HepG2 (cell line): ENCODE measurements around the gene HIVEP2. TPM values are rescaled to one million over a fixed set of nuclear protein-coding genes. Genes with fewer than 3 reads are reported as not detected.

ENCODE experiments used
- ATAC-seq: fragments of 200-7000 bp; cut with Tn5 transposase; 3 replicates; pipeline ENCODE4 v1.9.1; 2020; ENCODE audit warnings: mild to moderate bottlenecking, moderate library complexity
- BruUV-seq: library from RNA; stranded (reverse); fragments of 400-500 nt; replicated peaks from 2 replicates; lab custom pipeline; 2021; lab: Mats Ljungman, UMichigan
- CTCF ChIA-PET: fragments of 300-600 bp; formaldehyde crosslinking; extraction: SDS; loops from one replicate; lab custom pipeline; 2021; ENCODE audit warnings: low total read pairs, inconsistent platforms, low intra/inter-chr PET ratio; lab: Yijun Ruan, JAX
- POLR2A ChIA-PET: fragments of 350-600 bp; sonication (Branson Sonifier 250); formaldehyde crosslinking; loops from one replicate; lab custom pipeline; 2020; ENCODE audit warnings: antibody characterized with exemption, inconsistent platforms; lab: Yijun Ruan, JAX
- DNase-seq: peaks from one replicate; pipeline ENCODE4 v3.0.0-alpha.2; 2015; ENCODE audit warnings: low spot score
- FAIRE-seq: peaks from 3 replicates; lab custom pipeline; 2011; peaks lifted over from hg19 to GRCh38; lab: Jason Lieb, UNC
- H2AFZ ChIP-seq: one replicate; pipeline ENCODE4 v1.6.1; 2011; ENCODE audit warnings: low read length, inconsistent platforms
- H3K27ac ChIP-seq: fragments of 300-600 bp; 3 replicates; pipeline ENCODE4 v1.8.0; 2011; ENCODE audit warnings: mixed run types, mild to moderate bottlenecking, mixed read lengths, low read length, inconsistent platforms; ENCODE audit not compliant: insufficient read depth; ENCODE audit errors: extremely low read length
- H3K27me3 ChIP-seq, 2 experiments: fragments of 200-600 bp in 1 of 2; 2 replicates in 1 of 2; 3 replicates in 1 of 2; pipeline versions ENCODE4 v1.6.0 to v1.8.0; 2011; ENCODE audit warnings: low read length in 2 of 2, mild to moderate bottlenecking in 2 of 2, moderate library complexity in 2 of 2, inconsistent platforms in 1 of 2; ENCODE audit not compliant: insufficient read depth in 2 of 2, control insufficient read depth in 1 of 2
- H3K36me3 ChIP-seq, 2 experiments: fragments of 200-600 bp in 1 of 2; replicated peaks in 1 of 2; 2 replicates in 1 of 2; 3 replicates in 1 of 2; pipeline versions ENCODE4 v1.5.1 to v1.8.0; 2011; ENCODE audit warnings: low read length in 2 of 2, inconsistent platforms in 1 of 2; ENCODE audit not compliant: insufficient read depth in 2 of 2, control insufficient read depth in 1 of 2
- H3K4me1 ChIP-seq: 2 replicates; pipeline ENCODE4 v1.5.1; 2012; ENCODE audit warnings: low read length, inconsistent platforms; ENCODE audit not compliant: insufficient read depth
- H3K4me2 ChIP-seq: 2 replicates; pipeline ENCODE4 v1.6.0; 2011; ENCODE audit warnings: low read depth, low read length, inconsistent platforms
- H3K4me3 ChIP-seq, 3 experiments: fragments of 200-600 bp in 1 of 3; sonication (generic), shearing (Covaris generic) in 1 of 3; replicated peaks in 1 of 3; 2 replicates each; pipeline ENCODE4 v1.5.1; 2011 to 2016; ENCODE audit warnings: low read length in 3 of 3, inconsistent platforms in 2 of 3, low read depth in 2 of 3, mild to moderate bottlenecking in 2 of 3, control low read depth in 1 of 3, mixed read lengths in 1 of 3; ENCODE audit not compliant: insufficient read depth in 1 of 3
- H3K79me2 ChIP-seq: one replicate; pipeline ENCODE4 v1.6.1; 2011; ENCODE audit warnings: low read length, inconsistent platforms; ENCODE audit not compliant: insufficient read depth
- H3K9ac ChIP-seq: 2 replicates; pipeline ENCODE4 v1.6.0; 2011; ENCODE audit warnings: mild to moderate bottlenecking, low read depth, low read length, inconsistent platforms; ENCODE audit not compliant: insufficient read depth
- H3K9me3 ChIP-seq: 2 replicates; pipeline ENCODE4 v1.5.1; 2012; ENCODE audit warnings: mild to moderate bottlenecking, low read length
- H4K20me1 ChIP-seq: 2 replicates; pipeline ENCODE4 v1.6.0; 2011; ENCODE audit warnings: inconsistent platforms, mild to moderate bottlenecking, low read length, moderate library complexity; ENCODE audit not compliant: insufficient read depth
- NCOA1 ChIP-seq: sonication (generic); formaldehyde crosslinking; IDR thresholded peaks from 2 replicates; pipeline ENCODE4 v1.9.0; 2021; ENCODE audit warnings: missing genetic modification reagents
- ZNF225 ChIP-seq: sonication (generic); formaldehyde crosslinking; IDR thresholded peaks from 2 replicates; pipeline ENCODE4 v1.4.0; 2020; ENCODE audit warnings: mild to moderate bottlenecking, missing genetic modification reagents
- WGBS: methylation state at CpG from one replicate; pipeline ENCODE4 v1.1.6; 2017; ENCODE audit warnings: low lambda C conversion rate; 5-methylcytosine and 5-hydroxymethylcytosine counted together
- in situ Hi-C: cut with HindIII; loops from 2 replicates; pipeline ENCODE4 v1.10.0; 2017; ENCODE audit warnings: low pct_unique_long_range_greater_than_20kb; ENCODE audit not compliant: extremely low pct_ligation_motif_present
- intact Hi-C: fragments of 100-400 bp; cut with micrococcal nuclease; formaldehyde crosslinking; loops from one replicate; pipeline ENCODE4 v1.10.0; 2022; ENCODE audit not compliant: unreplicated experiment
- polyA plus RNA-seq, 8 experiments: library from polyadenylated mRNA; depleted of rRNA in 3 of 8; stranded (reverse) in 7 of 8; unstranded in 1 of 8; fragments of >200 nt; fragmentation: Illumina TruSeq in 4 of 8; extraction: Trizol in 4 of 8; gene quantifications; 2 replicates each; pipeline versions ENCODE4 v1.2.1 to v1.2.3, GENCODE V29; 2011 to 2016; ENCODE audit warnings: low read depth in 4 of 8, missing spikeins in 1 of 8, mixed read lengths in 1 of 8; ENCODE audit not compliant: insufficient read depth in 1 of 8
- total RNA-seq, 5 experiments: library from RNA; depleted of rRNA; stranded (reverse); fragments of >200 nt; fragmentation: Illumina TruSeq; extraction: Trizol; gene quantifications; 2 replicates each; pipeline ENCODE4 v1.2.3, GENCODE V29; 2016; ENCODE audit warnings: low read depth in 1 of 5
- TF ChIP-seq, protein P1 (sequence below): sonication (generic); formaldehyde crosslinking; IDR thresholded peaks from 2 replicates; pipeline ENCODE4 v1.4.0; 2020; ENCODE audit warnings: missing genetic modification reagents, low read depth, mild to moderate bottlenecking, borderline replicate concordance
- TF ChIP-seq, protein P2 (sequence below): IDR thresholded peaks from 2 replicates; pipeline ENCODE4 v1.6.1; 2016; ENCODE audit warnings: mild to moderate bottlenecking

HIVEP2 gene
- total and polyA plus RNA-seq, 2 of the 13 experiments (the other 11 are each of a cell fraction or from before 2014, with no cell fraction given) = 3.4 to 12.9 TPM

DNA sequence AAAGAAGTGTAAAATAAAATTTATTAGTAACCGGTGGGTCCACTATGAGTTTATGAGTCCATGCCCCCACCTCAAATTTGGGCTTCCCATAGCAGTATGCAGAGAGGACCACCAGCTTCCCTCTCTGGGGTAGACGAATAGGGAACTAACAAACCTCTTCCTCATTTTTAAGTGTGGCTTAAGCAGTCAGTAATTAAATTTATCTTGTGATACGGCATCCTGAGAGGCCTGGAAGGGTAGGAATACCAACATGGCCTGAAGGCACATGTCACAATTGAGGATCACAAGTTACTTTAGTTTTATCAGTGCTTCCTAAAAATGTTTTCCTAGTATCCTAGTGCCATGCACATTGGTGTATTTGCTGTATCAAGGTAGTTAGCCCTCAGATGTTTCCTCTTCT, 239.9 kb downstream of the HIVEP2 start:
- 39% methylated on average over 3 of the region's 3 CpGs for WGBS
- Histone ChIP-seq H3K27ac (no peak overlapping the region), H3K9me3 (no peaks in the 10 kb centered on the region), H3K36me3 (no peaks in the 10 kb centered on the region), H3K9ac (no peak overlapping the region), H3K4me1 (no peaks in the 10 kb centered on the region), H4K20me1 (no peaks in the 10 kb centered on the region), H3K4me2 (no peak overlapping the region), H2AFZ (no peak overlapping the region), H3K27me3 (no peaks in the 10 kb centered on the region; a peak in 1 of 5 replicates), H3K79me2 (no peaks in the 10 kb centered on the region), H3K4me3 (no peak overlapping the region)
- BruUV-seq = no TSS peak
- TF ChIP-seq NCOA1 = no peak
- TF ChIP-seq, protein P1, sequence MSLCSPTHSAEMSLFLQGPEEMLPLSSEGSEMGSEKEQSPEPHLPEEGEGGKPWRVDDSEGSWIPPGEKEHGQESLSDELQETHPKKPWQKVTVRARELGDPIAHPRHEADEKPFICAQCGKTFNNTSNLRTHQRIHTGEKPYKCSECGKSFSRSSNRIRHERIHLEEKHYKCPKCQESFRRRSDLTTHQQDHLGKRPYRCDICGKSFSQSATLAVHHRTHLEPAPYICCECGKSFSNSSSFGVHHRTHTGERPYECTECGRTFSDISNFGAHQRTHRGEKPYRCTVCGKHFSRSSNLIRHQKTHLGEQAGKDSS (CRISPR knock-in tag) = no peak
- TF ChIP-seq, protein P2, sequence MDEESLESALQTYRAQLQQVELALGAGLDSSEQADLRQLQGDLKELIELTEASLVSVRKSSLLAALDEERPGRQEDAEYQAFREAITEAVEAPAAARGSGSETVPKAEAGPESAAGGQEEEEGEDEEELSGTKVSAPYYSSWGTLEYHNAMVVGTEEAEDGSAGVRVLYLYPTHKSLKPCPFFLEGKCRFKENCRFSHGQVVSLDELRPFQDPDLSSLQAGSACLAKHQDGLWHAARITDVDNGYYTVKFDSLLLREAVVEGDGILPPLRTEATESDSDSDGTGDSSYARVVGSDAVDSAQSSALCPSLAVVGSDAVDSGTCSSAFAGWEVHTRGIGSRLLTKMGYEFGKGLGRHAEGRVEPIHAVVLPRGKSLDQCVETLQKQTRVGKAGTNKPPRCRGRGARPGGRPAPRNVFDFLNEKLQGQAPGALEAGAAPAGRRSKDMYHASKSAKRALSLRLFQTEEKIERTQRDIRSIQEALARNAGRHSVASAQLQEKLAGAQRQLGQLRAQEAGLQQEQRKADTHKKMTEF = no peak
- TF ChIP-seq ZNF225 (CRISPR knock-in tag) = no peak
- FAIRE-seq = no peak
- no peak for DNase-seq
- ChIA-PET CTCF (no interaction called here), POLR2A (no interaction called here)
- intact Hi-C loops (no loop called here), in situ Hi-C loops (no loop called here)
- ATAC-seq = no peak
